ENCODE measurements around the gene EN1. TPM values are rescaled to one million over a fixed set of nuclear protein-coding genes. Genes with fewer than 3 reads are reported as not detected.

EN1 gene
- total RNA-seq, 1 donor from 2014 or later, result not detected

DNA sequence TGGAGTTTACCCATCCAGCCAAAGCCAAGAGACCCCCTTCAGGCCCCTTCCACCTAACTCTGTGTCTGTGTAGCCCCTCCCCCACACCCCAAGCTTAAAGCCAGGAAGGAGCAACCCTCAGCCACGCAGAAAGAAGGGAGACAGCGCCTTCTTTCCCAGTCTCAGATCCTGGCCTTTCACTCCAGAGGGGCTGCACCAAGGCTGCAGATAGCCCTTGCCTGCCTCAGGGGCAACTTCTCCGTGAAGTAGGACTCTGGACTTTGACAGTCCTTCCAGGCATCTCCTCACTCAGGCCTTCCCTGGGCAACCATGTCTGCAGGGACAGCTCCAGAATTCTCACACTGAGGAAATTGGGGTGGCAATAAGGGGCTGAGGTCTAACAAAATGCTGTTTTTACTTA is 26.9 kb upstream of the EN1 start:
- peaks cover 9% of the 10 kb centered on the region for H3K27me3 Mint-ChIP-seq (ENCODE audit: insufficient read depth, low read depth)
- H2AFZ ChIP-seq (replicated peaks), result no peak overlapping the region
- no peak overlapping the region for H3K4me3 ChIP-seq
- H3K9me3 ChIP-seq (ENCODE audit: low read depth), result no peaks in the 10 kb centered on the region
- H3K4me2 ChIP-seq, result no peak overlapping the region
- no peaks in the 10 kb centered on the region for H3K4me1 Mint-ChIP-seq
- no peaks in the 10 kb centered on the region for H3K4me1 ChIP-seq
- H3K9ac ChIP-seq, result no peak overlapping the region
- no peak for DNase-seq (ENCODE audit: low spot score)
- no peak overlapping the region for H3K4me3 Mint-ChIP-seq
- no peaks in the 10 kb centered on the region for H3K36me3 Mint-ChIP-seq
- H3K27me3 ChIP-seq, result peaks cover 13% of the 10 kb centered on the region
- H4K20me1 ChIP-seq (ENCODE audit: low read depth), result peaks cover 4% of the 10 kb centered on the region
- H3K27ac ChIP-seq, result no peak overlapping the region
- H3K9me3 Mint-ChIP-seq, result no peaks in the 10 kb centered on the region
- TF ChIP-seq, protein P1, sequence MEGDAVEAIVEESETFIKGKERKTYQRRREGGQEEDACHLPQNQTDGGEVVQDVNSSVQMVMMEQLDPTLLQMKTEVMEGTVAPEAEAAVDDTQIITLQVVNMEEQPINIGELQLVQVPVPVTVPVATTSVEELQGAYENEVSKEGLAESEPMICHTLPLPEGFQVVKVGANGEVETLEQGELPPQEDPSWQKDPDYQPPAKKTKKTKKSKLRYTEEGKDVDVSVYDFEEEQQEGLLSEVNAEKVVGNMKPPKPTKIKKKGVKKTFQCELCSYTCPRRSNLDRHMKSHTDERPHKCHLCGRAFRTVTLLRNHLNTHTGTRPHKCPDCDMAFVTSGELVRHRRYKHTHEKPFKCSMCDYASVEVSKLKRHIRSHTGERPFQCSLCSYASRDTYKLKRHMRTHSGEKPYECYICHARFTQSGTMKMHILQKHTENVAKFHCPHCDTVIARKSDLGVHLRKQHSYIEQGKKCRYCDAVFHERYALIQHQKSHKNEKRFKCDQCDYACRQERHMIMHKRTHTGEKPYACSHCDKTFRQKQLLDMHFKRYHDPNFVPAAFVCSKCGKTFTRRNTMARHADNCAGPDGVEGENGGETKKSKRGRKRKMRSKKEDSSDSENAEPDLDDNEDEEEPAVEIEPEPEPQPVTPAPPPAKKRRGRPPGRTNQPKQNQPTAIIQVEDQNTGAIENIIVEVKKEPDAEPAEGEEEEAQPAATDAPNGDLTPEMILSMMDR (IDR thresholded peaks at IDR 0.05), result no peak
- no peaks in the 10 kb centered on the region for H3K36me3 ChIP-seq
- no peaks in the 10 kb centered on the region for H3F3A ChIP-seq (ENCODE audit: low read depth)
- no peaks in the 10 kb centered on the region for H3K79me2 ChIP-seq (ENCODE audit: low read depth)
- no peak overlapping the region for H3K27ac Mint-ChIP-seq

DNA sequence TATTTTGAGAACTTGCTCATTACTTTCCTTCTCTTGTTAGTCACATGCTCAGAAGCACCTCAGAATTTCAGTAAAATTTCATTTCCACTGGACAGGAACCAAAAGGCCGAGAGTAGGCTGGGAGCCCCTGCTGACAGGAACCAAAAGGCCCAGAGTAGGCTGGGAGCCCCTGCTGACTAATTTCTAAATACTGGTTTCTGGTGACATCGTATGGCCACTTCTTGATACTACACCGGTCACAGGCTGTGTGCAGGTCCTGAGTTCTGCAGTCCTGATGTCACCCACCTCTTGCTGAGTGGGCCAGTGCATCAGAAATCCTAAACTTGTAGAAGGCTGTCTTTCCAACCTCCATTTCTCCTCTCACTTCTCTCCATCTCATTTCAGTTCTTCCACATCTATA is 17.7 kb upstream of the EN1 start:
- H3K9me3 Mint-ChIP-seq, result no peaks in the 10 kb centered on the region
- H3F3A ChIP-seq (ENCODE audit: low read depth), result peaks cover 11% of the 10 kb centered on the region
- no peak overlapping the region for H3K4me2 ChIP-seq
- TF ChIP-seq, protein P1 (IDR thresholded peaks at IDR 0.05), result peak; percentile 74
- TF ChIP-seq EZH2phosphoT487 (IDR thresholded peaks at IDR 0.05), result no peak
- DNase-seq (ENCODE audit: low spot score), result peak; percentile 69
- no peak overlapping the region for H3K27ac ChIP-seq
- peaks cover 66% of the 10 kb centered on the region for H3K27me3 ChIP-seq
- H3K36me3 Mint-ChIP-seq, result peaks cover 2% of the 10 kb centered on the region
- H3K36me3 ChIP-seq, result no peaks in the 10 kb centered on the region
- no peaks in the 10 kb centered on the region for H3K9me3 ChIP-seq (ENCODE audit: low read depth)
- no peak overlapping the region for H2AFZ ChIP-seq (replicated peaks)
- H3K4me1 ChIP-seq, result no peaks in the 10 kb centered on the region
- peak overlapping the region; percentile 19 for H3K27ac Mint-ChIP-seq
- H3K4me3 Mint-ChIP-seq, result no peak overlapping the region
- H3K79me2 ChIP-seq (ENCODE audit: low read depth), result no peaks in the 10 kb centered on the region
- H3K9ac ChIP-seq, result no peak overlapping the region
- H3K4me1 Mint-ChIP-seq, result peaks cover 6% of the 10 kb centered on the region
- peaks cover 17% of the 10 kb centered on the region for H4K20me1 ChIP-seq (ENCODE audit: low read depth)
- H3K27me3 Mint-ChIP-seq (ENCODE audit: insufficient read depth, low read depth), result peaks cover 23% of the 10 kb centered on the region
- no peak overlapping the region for H3K4me3 ChIP-seq

GRCh38 chr2:118864207-118864606 is 16.8 kb upstream of the EN1 start:
- peaks cover 2% of the 10 kb centered on the region for H3K36me3 Mint-ChIP-seq
- peaks cover 67% of the 10 kb centered on the region for H3K27me3 ChIP-seq
- no peak overlapping the region for H3K4me2 ChIP-seq
- no peak overlapping the region for H3K9ac ChIP-seq
- TF ChIP-seq EZH2 (IDR thresholded peaks at IDR 0.05), result no peak
- TF ChIP-seq, protein P1 (IDR thresholded peaks at IDR 0.05), result no peak
- TF ChIP-seq EZH2phosphoT487 (IDR thresholded peaks at IDR 0.05), result no peak
- H3K4me3 ChIP-seq, result no peak overlapping the region
- peaks cover 11% of the 10 kb centered on the region for H3F3A ChIP-seq (ENCODE audit: low read depth)
- peaks cover 26% of the 10 kb centered on the region for H4K20me1 ChIP-seq (ENCODE audit: low read depth)
- H3K27me3 Mint-ChIP-seq (ENCODE audit: insufficient read depth, low read depth), result peaks cover 32% of the 10 kb centered on the region
- no peak overlapping the region for H3K27ac Mint-ChIP-seq
- no peaks in the 10 kb centered on the region for H3K36me3 ChIP-seq
- H3K9me3 Mint-ChIP-seq, result no peaks in the 10 kb centered on the region
- no peak for DNase-seq (ENCODE audit: low spot score)
- peaks cover 9% of the 10 kb centered on the region for H3K4me1 Mint-ChIP-seq
- H3K9me3 ChIP-seq (ENCODE audit: low read depth), result no peaks in the 10 kb centered on the region
- H3K4me1 ChIP-seq, result no peaks in the 10 kb centered on the region
- no peak overlapping the region for H2AFZ ChIP-seq (replicated peaks)
- H3K27ac ChIP-seq, result no peak overlapping the region
- no peak overlapping the region for H3K4me3 Mint-ChIP-seq
- no peaks in the 10 kb centered on the region for H3K79me2 ChIP-seq (ENCODE audit: low read depth)

All from neural progenitor cell (in vitro differentiated cells).